Testis (tissue), 2 donors: ENCODE results near the gene FBXW4.

Source experiments
- CTCF ChIP-seq, 3 experiments: fragments of 450-650 bp in 2 of 3; fragments of 200-600 bp in 1 of 3; sonication (generic) in 1 of 3; IDR thresholded peaks; one replicate each; pipeline ENCODE4 v1.5.1; 2016 to 2019; ENCODE audit warnings: antibody characterized with exemption in 3 of 3, mild to moderate bottlenecking in 2 of 3, moderate library complexity in 1 of 3
- POLR2A ChIP-seq: fragments of 450-650 bp; IDR thresholded peaks from one replicate; pipeline ENCODE4 v1.6.1; 2017; ENCODE audit warnings: antibody characterized with exemption, mild to moderate bottlenecking, moderate library complexity

- TF ChIP-seq CTCF (IDR thresholded peaks at IDR 0.05) (no peak), POLR2A (no peak)
These were observed 28.9 kb downstream of the FBXW4 start for GRCh38 chr10:101666083-101666482.
